ENCODE data around the gene CDH5.

Gene CDH5

GRCh38 chr16:66387817-66388332 lies 21.4 kb downstream of the CDH5 start:
- Mint-ChIP-seq H3K27ac (no peak overlapping the region), H3K9me3 (no peaks in the 10 kb centered on the region), H3K4me3 (no peak overlapping the region), H3K36me3 (no peaks in the 10 kb centered on the region), H3K27me3 (peaks cover 10% of the 10 kb centered on the region), H3K4me1 (no peaks in the 10 kb centered on the region)
- ATAC-seq (ENCODE audit: low read depth) = no peak
- no peak for DNase-seq (ENCODE audit: low spot score in 2 of 2)

- H3K27me3 Mint-ChIP-seq = peaks cover 10% of the 10 kb centered on the region
- no peaks in the 10 kb centered on the region for H3K36me3 Mint-ChIP-seq
- no peak overlapping the region for H3K4me3 Mint-ChIP-seq
- no peak for ATAC-seq (ENCODE audit: low read depth)
- no peak overlapping the region for H3K27ac Mint-ChIP-seq
- no peak for DNase-seq (ENCODE audit: low spot score in 2 of 2)
- H3K9me3 Mint-ChIP-seq = no peaks in the 10 kb centered on the region
- no peaks in the 10 kb centered on the region for H3K4me1 Mint-ChIP-seq
These were observed 22.1 kb downstream of the CDH5 start for GRCh38 chr16:66388350-66389139.

GRCh38 chr16:66389256-66390176 lies 23.0 kb downstream of the CDH5 start:
- Mint-ChIP-seq H3K27me3 (peaks cover 10% of the 10 kb centered on the region), H3K27ac (no peak overlapping the region), H3K4me3 (no peak overlapping the region), H3K9me3 (no peaks in the 10 kb centered on the region), H3K36me3 (no peaks in the 10 kb centered on the region), H3K4me1 (no peaks in the 10 kb centered on the region)
- no peak for ATAC-seq (ENCODE audit: low read depth)
- DNase-seq (ENCODE audit: low spot score in 2 of 2) = no peak

- no peaks in the 10 kb centered on the region for H3K9me3 Mint-ChIP-seq
- no peaks in the 10 kb centered on the region for H3K4me1 Mint-ChIP-seq
- no peak overlapping the region for H3K27ac Mint-ChIP-seq
- H3K4me3 Mint-ChIP-seq = no peak overlapping the region
- H3K36me3 Mint-ChIP-seq = no peaks in the 10 kb centered on the region
- no peak for DNase-seq (ENCODE audit: low spot score in 2 of 2)
- H3K27me3 Mint-ChIP-seq = peaks cover 9% of the 10 kb centered on the region
- no peak for ATAC-seq (ENCODE audit: low read depth)
These were observed 24.0 kb downstream of the CDH5 start for GRCh38 chr16:66390346-66391108.

- Mint-ChIP-seq H3K27ac (no peak overlapping the region), H3K4me1 (no peaks in the 10 kb centered on the region), H3K27me3 (peaks cover 7% of the 10 kb centered on the region), H3K9me3 (no peaks in the 10 kb centered on the region), H3K4me3 (no peak overlapping the region), H3K36me3 (no peaks in the 10 kb centered on the region)
- DNase-seq (ENCODE audit: low spot score in 2 of 2) = no peak
- ATAC-seq (ENCODE audit: low read depth) = no peak
These were observed 25.5 kb downstream of the CDH5 start for GRCh38 chr16:66391726-66392670.

GRCh38 chr16:66395806-66396555 lies 29.5 kb downstream of the CDH5 start:
- H3K27ac Mint-ChIP-seq = no peak overlapping the region
- no peaks in the 10 kb centered on the region for H3K4me1 Mint-ChIP-seq
- peaks cover 12% of the 10 kb centered on the region for H3K27me3 Mint-ChIP-seq
- H3K9me3 Mint-ChIP-seq = no peaks in the 10 kb centered on the region
- H3K4me3 Mint-ChIP-seq = no peak overlapping the region
- no peak for DNase-seq (ENCODE audit: low spot score in 2 of 2)
- H3K36me3 Mint-ChIP-seq = no peaks in the 10 kb centered on the region
- ATAC-seq (ENCODE audit: low read depth) = no peak

- peaks cover 13% of the 10 kb centered on the region for H3K27me3 Mint-ChIP-seq
- no peak overlapping the region for H3K4me3 Mint-ChIP-seq
- no peak for DNase-seq (ENCODE audit: low spot score in 2 of 2)
- H3K9me3 Mint-ChIP-seq = no peaks in the 10 kb centered on the region
- no peaks in the 10 kb centered on the region for H3K4me1 Mint-ChIP-seq
- no peak for ATAC-seq (ENCODE audit: low read depth)
- no peaks in the 10 kb centered on the region for H3K36me3 Mint-ChIP-seq
- H3K27ac Mint-ChIP-seq = no peak overlapping the region
These were observed 31.4 kb downstream of the CDH5 start for GRCh38 chr16:66397736-66398433.

GRCh38 chr16:66399031-66399430 lies 32.5 kb downstream of the CDH5 start:
- Mint-ChIP-seq H3K4me3 (no peak overlapping the region), H3K27me3 (peaks cover 16% of the 10 kb centered on the region), H3K36me3 (no peaks in the 10 kb centered on the region), H3K9me3 (no peaks in the 10 kb centered on the region), H3K27ac (no peak overlapping the region), H3K4me1 (no peaks in the 10 kb centered on the region)
- DNase-seq (ENCODE audit: low spot score in 2 of 2) (no peak), ATAC-seq (ENCODE audit: low read depth) (no peak)

GRCh38 chr16:66399930-66400329 lies 33.4 kb downstream of the CDH5 start:
- DNase-seq (ENCODE audit: low spot score in 2 of 2) = no peak
- no peak for ATAC-seq (ENCODE audit: low read depth)
- H3K9me3 Mint-ChIP-seq = no peaks in the 10 kb centered on the region
- H3K27ac Mint-ChIP-seq = no peak overlapping the region
- peaks cover 18% of the 10 kb centered on the region for H3K27me3 Mint-ChIP-seq
- no peak overlapping the region for H3K4me3 Mint-ChIP-seq
- H3K36me3 Mint-ChIP-seq = no peaks in the 10 kb centered on the region
- no peaks in the 10 kb centered on the region for H3K4me1 Mint-ChIP-seq

- DNase-seq (ENCODE audit: low spot score in 2 of 2) = no peak
- Mint-ChIP-seq H3K4me1 (no peaks in the 10 kb centered on the region), H3K4me3 (no peak overlapping the region), H3K27ac (no peak overlapping the region), H3K27me3 (peaks cover 19% of the 10 kb centered on the region), H3K36me3 (no peaks in the 10 kb centered on the region), H3K9me3 (no peaks in the 10 kb centered on the region)
- ATAC-seq (ENCODE audit: low read depth) = no peak
These were observed 34.3 kb downstream of the CDH5 start for GRCh38 chr16:66400503-66401380.

GRCh38 chr16:66401610-66402009 lies 35.1 kb downstream of the CDH5 start:
- Mint-ChIP-seq H3K27ac (no peak overlapping the region), H3K4me3 (no peak overlapping the region), H3K9me3 (no peaks in the 10 kb centered on the region), H3K27me3 (peaks cover 19% of the 10 kb centered on the region), H3K36me3 (no peaks in the 10 kb centered on the region), H3K4me1 (no peaks in the 10 kb centered on the region)
- DNase-seq (ENCODE audit: low spot score in 2 of 2) = no peak
- ATAC-seq (ENCODE audit: low read depth) = no peak
